HUES6 (cell line): ENCODE data around the gene TUBAL3.

Experiments used
- H3K27ac ChIP-seq: 2 replicates; pipeline ENCODE4 v1.7.0; 2013; ENCODE audit warnings: low read depth, mild to moderate bottlenecking, low read length, inconsistent platforms
- H3K27me3 ChIP-seq: 2 replicates; pipeline ENCODE4 v1.6.1; 2013; ENCODE audit warnings: low read length; ENCODE audit not compliant: control insufficient read depth, insufficient read depth
- H3K36me3 ChIP-seq: 2 replicates; pipeline ENCODE4 v1.6.1; 2013; ENCODE audit warnings: low read length; ENCODE audit not compliant: control insufficient read depth, insufficient read depth
- H3K4me1 ChIP-seq: 2 replicates; pipeline ENCODE4 v1.6.1; 2013; ENCODE audit warnings: low read length; ENCODE audit not compliant: control insufficient read depth, insufficient read depth
- H3K4me3 ChIP-seq: 2 replicates; pipeline ENCODE4 v1.5.1; 2013; ENCODE audit warnings: low read depth, low read length
- H3K9ac ChIP-seq: one replicate; pipeline ENCODE4 v1.6.1; 2013; ENCODE audit warnings: mild to moderate bottlenecking, low read length
- H3K9me3 ChIP-seq: 2 replicates; pipeline ENCODE4 v1.6.1; 2013; ENCODE audit warnings: low read depth, low read length; ENCODE audit not compliant: control insufficient read depth, insufficient read depth

TUBAL3 gene

DNA sequence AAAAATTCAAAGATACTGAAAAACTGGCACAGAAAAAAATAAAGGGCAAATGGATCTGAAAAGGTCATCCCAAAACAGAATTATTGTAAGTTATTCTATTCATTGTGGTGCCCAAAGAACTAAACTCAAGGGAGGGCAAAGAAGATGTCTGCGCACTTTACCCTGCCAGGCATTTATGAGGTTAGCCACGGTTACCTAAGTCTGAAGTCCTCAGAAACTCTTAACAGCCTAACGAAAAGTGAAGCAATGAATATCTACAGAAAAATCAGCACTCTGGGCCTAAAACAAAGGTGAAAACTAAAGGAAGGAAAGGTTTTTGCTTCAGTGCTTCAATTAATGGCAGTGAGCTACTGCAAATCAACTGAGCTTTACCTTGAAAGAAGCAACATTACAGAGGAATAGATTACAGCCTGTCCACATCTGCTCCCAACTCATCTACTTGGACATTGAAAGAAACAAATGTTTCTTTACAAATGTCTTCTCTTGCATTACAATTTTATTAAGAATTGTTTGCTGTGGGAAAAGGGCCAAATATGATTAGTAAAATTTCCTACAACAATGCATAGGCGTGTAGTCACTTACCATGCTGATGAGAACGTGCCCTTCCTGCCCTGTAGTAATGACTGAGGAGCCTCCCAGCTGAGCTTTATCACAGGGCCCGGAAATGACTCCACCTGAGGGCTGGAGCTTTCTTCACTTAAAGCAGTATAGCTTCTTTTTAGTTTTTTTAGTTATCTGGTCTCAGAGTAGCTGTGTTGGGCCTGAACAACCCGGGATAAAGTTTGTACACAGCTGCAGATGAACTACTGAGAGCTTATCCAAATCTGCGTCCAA lies at the start of gene TUBAL3:
Gene TUBAL3 (minus strand): TSS at position 621 of the 834 bp plus-strand sequence. CDS start 36 bp downstream, at position 585.
- Histone ChIP-seq H3K9ac (no peak within 1 kb of the TSS), H3K36me3 (no peaks in the 10 kb centered on the region), H3K9me3 (peaks cover 7% of the 10 kb centered on the region), H3K27ac (no peak within 1 kb of the TSS), H3K27me3 (no peaks in the 10 kb centered on the region), H3K4me1 (no peaks in the 10 kb centered on the region), H3K4me3 (no peak within 1 kb of the TSS)

DNA sequence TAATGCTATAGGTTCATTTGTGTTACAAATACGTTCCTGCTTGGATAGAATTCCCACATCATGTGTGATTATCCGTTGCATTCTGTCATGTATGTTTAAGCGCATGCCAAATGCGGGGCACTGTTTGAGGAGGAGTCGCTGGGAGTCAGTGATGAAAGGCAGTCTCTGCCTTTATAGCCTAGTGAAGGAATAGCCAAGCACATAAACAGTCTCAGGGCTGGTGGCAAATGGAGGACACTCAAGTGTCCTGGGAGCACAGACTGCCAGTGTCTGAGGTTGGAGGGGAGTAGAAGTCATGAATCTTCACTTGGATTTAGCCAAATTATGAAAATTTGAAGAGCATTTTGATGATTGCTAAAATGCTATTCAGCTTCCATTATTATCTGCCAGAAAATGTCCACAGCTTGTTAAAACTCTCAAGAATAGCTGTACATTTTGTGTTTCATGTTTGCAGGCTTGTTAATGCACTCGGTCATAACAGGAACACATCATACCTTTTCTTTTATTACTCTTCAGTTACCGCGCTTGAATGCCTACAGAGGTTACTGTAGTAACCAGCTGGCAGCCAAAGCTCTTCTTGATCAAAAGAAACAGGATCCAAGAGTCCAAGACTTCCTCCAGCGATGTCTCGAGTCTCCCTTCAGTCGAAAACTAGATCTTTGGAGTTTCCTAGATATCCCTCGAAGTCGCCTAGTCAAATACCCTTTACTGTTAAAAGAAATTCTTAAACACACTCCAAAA lies 49.3 kb upstream of the TUBAL3 start:
- peaks cover 73% of the 10 kb centered on the region for H3K36me3 ChIP-seq
- no peaks in the 10 kb centered on the region for H3K9me3 ChIP-seq
- H3K4me1 ChIP-seq = peaks cover 11% of the 10 kb centered on the region
- H3K4me3 ChIP-seq = no peak overlapping the region
- no peak overlapping the region for H3K9ac ChIP-seq
- no peak overlapping the region for H3K27ac ChIP-seq
- H3K27me3 ChIP-seq = no peaks in the 10 kb centered on the region

GRCh38 chr10:5450605-5451384 lies 46.2 kb upstream of the TUBAL3 start:
- Histone ChIP-seq H3K4me3 (no peak overlapping the region), H3K9ac (no peak overlapping the region), H3K4me1 (peaks cover 33% of the 10 kb centered on the region), H3K36me3 (peaks cover 43% of the 10 kb centered on the region), H3K9me3 (no peaks in the 10 kb centered on the region), H3K27ac (no peak overlapping the region), H3K27me3 (no peaks in the 10 kb centered on the region)

DNA sequence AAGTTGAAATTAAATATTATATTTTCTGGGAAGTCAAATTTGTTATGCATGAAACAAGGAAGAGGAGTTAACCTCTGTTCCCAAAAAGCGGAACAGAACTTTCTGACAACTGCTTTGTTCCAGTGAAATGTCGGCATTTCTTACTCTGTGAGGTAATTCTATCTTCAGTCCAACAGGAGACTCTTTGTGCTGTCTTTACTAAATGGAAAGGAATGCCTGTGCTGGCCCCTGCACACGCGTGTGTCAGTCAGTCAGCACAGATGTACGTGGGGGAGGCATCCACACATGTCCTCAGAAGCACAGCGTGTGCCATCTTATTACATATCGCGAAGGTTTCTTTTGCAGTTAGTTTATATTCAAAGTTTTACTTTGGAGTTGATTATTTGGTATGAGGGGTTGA lies 45.2 kb upstream of the TUBAL3 start:
- no peak overlapping the region for H3K9ac ChIP-seq

DNA sequence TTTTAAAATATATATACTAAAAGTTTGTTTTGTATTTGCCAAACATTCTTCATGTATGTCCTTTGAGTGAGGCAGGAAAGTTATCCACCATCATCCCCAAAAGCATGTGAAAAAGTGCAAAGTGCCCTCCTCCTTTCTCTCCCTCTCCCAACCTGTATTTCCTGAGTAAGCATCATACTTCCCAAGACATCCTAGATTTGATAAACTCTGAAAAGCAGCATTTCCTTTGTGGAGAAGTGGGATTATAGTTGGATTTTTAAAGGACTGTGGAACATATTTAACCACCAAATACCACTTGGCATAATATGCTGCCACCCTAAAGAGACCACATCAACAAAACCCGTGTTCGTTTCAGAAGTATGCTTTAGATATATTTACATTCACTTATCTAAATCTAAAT lies 44.6 kb upstream of the TUBAL3 start:
- Histone ChIP-seq H3K4me1 (peaks cover 33% of the 10 kb centered on the region), H3K9me3 (no peaks in the 10 kb centered on the region), H3K27ac (no peak overlapping the region), H3K36me3 (peaks cover 27% of the 10 kb centered on the region), H3K4me3 (peak overlapping the region; percentile 76; the same call in 1 of the 2 replicates), H3K9ac (no peak overlapping the region), H3K27me3 (no peaks in the 10 kb centered on the region)

More for the DNA sequence above, 45.2 kb upstream of the TUBAL3 start:
- Histone ChIP-seq H3K27ac (no peak overlapping the region), H3K9me3 (no peaks in the 10 kb centered on the region), H3K4me3 (peak overlapping the region; percentile 76; the same call in 1 of the 2 replicates), H3K27me3 (no peaks in the 10 kb centered on the region), H3K4me1 (peaks cover 33% of the 10 kb centered on the region), H3K36me3 (peaks cover 33% of the 10 kb centered on the region)

DNA sequence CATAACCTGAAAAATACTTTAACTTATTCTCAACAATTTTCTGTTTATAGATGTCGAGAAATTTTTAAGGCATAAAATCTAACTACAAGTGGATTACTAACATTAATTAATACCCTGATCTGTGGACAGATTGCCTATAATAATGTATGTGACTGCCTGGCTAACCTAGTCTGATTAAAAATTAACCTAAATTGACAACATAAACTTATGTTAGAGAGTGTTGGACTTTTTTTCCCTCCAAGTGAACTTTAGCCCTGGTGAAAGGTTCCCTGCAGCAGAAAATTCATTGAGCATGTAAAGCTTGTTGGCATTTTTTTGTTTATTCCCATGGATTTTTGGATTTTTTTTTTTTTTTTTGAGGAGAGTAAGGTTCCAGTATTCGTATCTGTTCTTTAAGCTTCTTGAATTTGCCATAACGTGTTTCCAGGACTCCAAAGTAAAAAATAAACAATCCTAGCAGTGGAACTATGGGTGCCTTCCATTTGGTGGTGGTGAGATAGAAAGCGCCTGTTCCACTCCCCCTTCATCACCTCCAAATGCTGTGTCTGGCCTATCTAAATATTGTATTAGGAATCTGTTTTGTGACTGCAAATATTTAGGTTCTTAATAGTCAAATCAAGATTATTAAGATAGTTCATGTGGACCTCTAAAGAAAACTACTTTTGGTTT lies 43.8 kb upstream of the TUBAL3 start:
- Histone ChIP-seq H3K4me3 (peak overlapping the region; percentile 76), H3K9ac (peak overlapping the region; percentile 25), H3K27me3 (no peaks in the 10 kb centered on the region), H3K9me3 (no peaks in the 10 kb centered on the region), H3K27ac (0 out of 2 replicates have a peak overlapping the region, but pooled peaks have one; percentile 37), H3K36me3 (peaks cover 25% of the 10 kb centered on the region), H3K4me1 (peaks cover 33% of the 10 kb centered on the region)

- Histone ChIP-seq H3K9ac (peak overlapping the region; percentile 77), H3K27ac (no peak overlapping the region), H3K36me3 (peaks cover 17% of the 10 kb centered on the region), H3K4me1 (peaks cover 33% of the 10 kb centered on the region), H3K9me3 (no peaks in the 10 kb centered on the region), H3K27me3 (no peaks in the 10 kb centered on the region), H3K4me3 (peak overlapping the region; percentile 76)
These were observed 43.0 kb upstream of the TUBAL3 start for GRCh38 chr10:5447611-5448071.

DNA sequence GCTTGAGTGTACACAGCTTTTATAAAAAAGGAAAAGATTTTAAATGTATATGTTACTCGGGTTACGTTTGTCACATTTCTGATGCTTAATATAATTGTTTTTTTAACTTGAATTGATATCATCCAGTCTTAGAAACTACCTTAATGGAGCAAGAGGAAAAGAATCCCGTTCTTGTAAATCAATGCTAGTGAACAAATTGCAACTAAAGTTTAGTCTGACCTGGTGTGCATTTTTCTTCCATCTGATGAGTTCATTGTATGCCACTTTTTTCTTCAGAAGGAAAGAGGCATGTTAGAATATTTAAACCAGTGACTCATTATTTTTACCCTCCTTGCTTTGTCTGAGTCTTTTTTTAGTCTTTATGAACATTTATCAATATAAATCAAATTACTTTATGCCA lies 42.4 kb upstream of the TUBAL3 start:
- no peaks in the 10 kb centered on the region for H3K9me3 ChIP-seq
- H3K36me3 ChIP-seq = peaks cover 11% of the 10 kb centered on the region
- H3K27ac ChIP-seq = no peak overlapping the region
- H3K27me3 ChIP-seq = no peaks in the 10 kb centered on the region
- peaks cover 33% of the 10 kb centered on the region for H3K4me1 ChIP-seq
- H3K4me3 ChIP-seq = peak overlapping the region; percentile 76
- peak overlapping the region; percentile 78 for H3K9ac ChIP-seq

GRCh38 chr10:5446390-5446926 lies 41.8 kb upstream of the TUBAL3 start:
- Histone ChIP-seq H3K27me3 (no peaks in the 10 kb centered on the region), H3K4me3 (peak overlapping the region; percentile 76), H3K27ac (0 out of 2 replicates have a peak overlapping the region, but pooled peaks have one; percentile 31), H3K4me1 (peaks cover 33% of the 10 kb centered on the region), H3K36me3 (peaks cover 6% of the 10 kb centered on the region; the same call in 1 of the 2 replicates), H3K9ac (peak overlapping the region; percentile 78), H3K9me3 (no peaks in the 10 kb centered on the region)

DNA sequence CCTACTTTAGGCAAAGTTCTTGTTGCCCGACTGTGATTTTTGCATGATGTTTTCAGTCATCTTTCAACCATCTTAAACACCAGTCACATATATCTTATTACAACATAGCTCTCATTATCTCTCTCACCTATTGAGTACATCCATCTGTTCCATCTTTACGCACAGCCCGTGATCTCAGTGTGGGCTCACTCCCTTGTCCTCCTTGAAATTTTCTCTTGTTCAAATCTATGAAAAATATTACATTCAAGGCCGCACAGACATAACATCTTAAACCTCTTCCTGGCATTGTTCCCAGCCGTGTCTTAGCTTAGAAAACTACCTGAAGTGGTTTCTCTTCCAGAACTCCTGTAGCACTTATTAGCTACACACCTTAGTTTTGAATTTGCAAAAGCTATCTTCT lies 40.4 kb upstream of the TUBAL3 start:
- Histone ChIP-seq H3K9ac (no peak overlapping the region), H3K4me3 (no peak overlapping the region), H3K36me3 (peaks cover 6% of the 10 kb centered on the region; the same call in 1 of the 2 replicates), H3K9me3 (no peaks in the 10 kb centered on the region), H3K27ac (no peak overlapping the region), H3K27me3 (no peaks in the 10 kb centered on the region), H3K4me1 (peaks cover 32% of the 10 kb centered on the region)
